ENCODE measurements around the gene HDDC3. TPM values are rescaled to one million over a fixed set of nuclear protein-coding genes. Genes with fewer than 3 reads are reported as not detected.

Gene HDDC3
- total RNA-seq (2022) = 25.1 and 26.7 TPM in 2 replicates
- percentile 53 among the genes with signal in this experiment for Bru-seq, nascent RNA
- percentile 53 among the genes with signal in this experiment for BruChase-seq, experiment 1, labeled RNA remaining after a 6-hour chase
- BruChase-seq, experiment 2, labeled RNA remaining after a 2-hour chase = percentile 60 among the genes with signal in this experiment
- long read RNA-seq, full-length matches to known transcripts = 38 of 48 reads
- long read RNA-seq, partial matches to known transcripts = 2 of 48 reads
- long read RNA-seq, other reads (novel, unspliced or antisense) = 8 of 48 reads

GRCh38 chr15:90931828-90932659 lies at the start of gene HDDC3:
Gene HDDC3 (minus strand): TSS chr15:90932549. CDS start chr15:90932540, 9 bp downstream.
- peak; percentile 91 for TF ChIP-seq CTCF (IDR thresholded peaks at IDR 0.05; ENCODE audit: unreplicated experiment)
- Mint-ChIP-seq H3K36me3 (ENCODE audit: insufficient read depth, unreplicated experiment) (peaks cover 63% of the 10 kb centered on the region), H3K4me3 (ENCODE audit: low read depth, unreplicated experiment) (peak within 1 kb of the TSS; percentile 92), H3K27me3 (ENCODE audit: unreplicated experiment) (no peaks in the 10 kb centered on the region), H3K27ac (ENCODE audit: unreplicated experiment) (peak within 1 kb of the TSS; percentile 96), H3K9me3 (ENCODE audit: low read depth, unreplicated experiment) (no peaks in the 10 kb centered on the region), H3K4me1 (ENCODE audit: low read depth, unreplicated experiment) (peaks cover 56% of the 10 kb centered on the region)
- BruUV-seq (replicated peaks) = no TSS peak
- DNase-seq = peak; percentile 98
- intact Hi-C loops (cut with micrococcal nuclease; ENCODE audit: unreplicated experiment) = loop anchor here (2.0 to 5.0 kb wide), 2 partner anchors 100 to 283 kb away; no protein-coding TSS in a partner anchor
- CTCF ChIA-PET = interaction anchor here (0.5 to 3.0 kb wide), 21 partner anchors 17 to 638 kb away, joined by 3 to 18 read pairs (median 5); partner anchors contain the start of genes BLM, MAN2A2, PRC1 and RCCD1

- H3K9me3 Mint-ChIP-seq (ENCODE audit: low read depth, unreplicated experiment) = no peaks in the 10 kb centered on the region
- BruUV-seq (replicated peaks) = no TSS peak
- H3K4me3 Mint-ChIP-seq (ENCODE audit: low read depth, unreplicated experiment) = no peak overlapping the region
- no peak overlapping the region for H3K27ac Mint-ChIP-seq (ENCODE audit: unreplicated experiment)
- no peaks in the 10 kb centered on the region for H3K27me3 Mint-ChIP-seq (ENCODE audit: unreplicated experiment)
- peaks cover 3% of the 10 kb centered on the region for H3K4me1 Mint-ChIP-seq (ENCODE audit: low read depth, unreplicated experiment)
- no peak for DNase-seq
- no peak for TF ChIP-seq CTCF (IDR thresholded peaks at IDR 0.05; ENCODE audit: unreplicated experiment)
- CTCF ChIA-PET = interaction anchor here (1.3 kb wide), 1 partner anchor 11 kb away, joined by 10 read pairs; no protein-coding TSS in a partner anchor
- H3K36me3 Mint-ChIP-seq (ENCODE audit: insufficient read depth, unreplicated experiment) = peaks cover 55% of the 10 kb centered on the region
- intact Hi-C loops (cut with micrococcal nuclease; ENCODE audit: unreplicated experiment) = no loop called here
These were observed 49.8 kb upstream of the HDDC3 start for GRCh38 chr15:90982135-90982534.

- peaks cover 56% of the 10 kb centered on the region for H3K36me3 Mint-ChIP-seq (ENCODE audit: insufficient read depth, unreplicated experiment)
- H3K4me3 Mint-ChIP-seq (ENCODE audit: low read depth, unreplicated experiment) = no peak overlapping the region
- H3K27ac Mint-ChIP-seq (ENCODE audit: unreplicated experiment) = no peak overlapping the region
- H3K9me3 Mint-ChIP-seq (ENCODE audit: low read depth, unreplicated experiment) = no peaks in the 10 kb centered on the region
- H3K27me3 Mint-ChIP-seq (ENCODE audit: unreplicated experiment) = no peaks in the 10 kb centered on the region
- BruUV-seq (replicated peaks) = no TSS peak
- DNase-seq = no peak
- no peaks in the 10 kb centered on the region for H3K4me1 Mint-ChIP-seq (ENCODE audit: low read depth, unreplicated experiment)
- intact Hi-C loops (cut with micrococcal nuclease; ENCODE audit: unreplicated experiment) = no loop called here
- no peak for TF ChIP-seq CTCF (IDR thresholded peaks at IDR 0.05; ENCODE audit: unreplicated experiment)
- CTCF ChIA-PET = interaction anchor here (0.7 kb wide), 1 partner anchor 45 kb away, joined by 3 read pairs; no protein-coding TSS in a partner anchor
These were observed 49.3 kb upstream of the HDDC3 start for GRCh38 chr15:90981681-90982080.

GRCh38 chr15:90979582-90979981 lies 47.2 kb upstream of the HDDC3 start:
- no peaks in the 10 kb centered on the region for H3K4me1 Mint-ChIP-seq (ENCODE audit: low read depth, unreplicated experiment)

More at GRCh38 chr15:90979582-90979981, 47.2 kb upstream of the HDDC3 start:
- Mint-ChIP-seq H3K9me3 (ENCODE audit: low read depth, unreplicated experiment) (no peaks in the 10 kb centered on the region), H3K27me3 (ENCODE audit: unreplicated experiment) (no peaks in the 10 kb centered on the region), H3K27ac (ENCODE audit: unreplicated experiment) (peak overlapping the region; percentile 8), H3K4me3 (ENCODE audit: low read depth, unreplicated experiment) (no peak overlapping the region), H3K36me3 (ENCODE audit: insufficient read depth, unreplicated experiment) (peaks cover 63% of the 10 kb centered on the region)
- intact Hi-C loops (cut with micrococcal nuclease; ENCODE audit: unreplicated experiment) = no loop called here
- DNase-seq = no peak
- TF ChIP-seq CTCF (IDR thresholded peaks at IDR 0.05; ENCODE audit: unreplicated experiment) = no peak
- CTCF ChIA-PET = no interaction called here
- no TSS peak for BruUV-seq (replicated peaks)

Measured in Calu3 (cell line).